Measurements from ENCODE around the gene HCFC1. TPM values are rescaled to one million over a fixed set of nuclear protein-coding genes. Genes with fewer than 3 reads are reported as not detected.

Gene HCFC1
- 76.6 TPM for polyA plus RNA-seq (2013, experiment 1 of 2)
- 74.0 TPM for polyA plus RNA-seq (2013, experiment 2 of 2)

DNA sequence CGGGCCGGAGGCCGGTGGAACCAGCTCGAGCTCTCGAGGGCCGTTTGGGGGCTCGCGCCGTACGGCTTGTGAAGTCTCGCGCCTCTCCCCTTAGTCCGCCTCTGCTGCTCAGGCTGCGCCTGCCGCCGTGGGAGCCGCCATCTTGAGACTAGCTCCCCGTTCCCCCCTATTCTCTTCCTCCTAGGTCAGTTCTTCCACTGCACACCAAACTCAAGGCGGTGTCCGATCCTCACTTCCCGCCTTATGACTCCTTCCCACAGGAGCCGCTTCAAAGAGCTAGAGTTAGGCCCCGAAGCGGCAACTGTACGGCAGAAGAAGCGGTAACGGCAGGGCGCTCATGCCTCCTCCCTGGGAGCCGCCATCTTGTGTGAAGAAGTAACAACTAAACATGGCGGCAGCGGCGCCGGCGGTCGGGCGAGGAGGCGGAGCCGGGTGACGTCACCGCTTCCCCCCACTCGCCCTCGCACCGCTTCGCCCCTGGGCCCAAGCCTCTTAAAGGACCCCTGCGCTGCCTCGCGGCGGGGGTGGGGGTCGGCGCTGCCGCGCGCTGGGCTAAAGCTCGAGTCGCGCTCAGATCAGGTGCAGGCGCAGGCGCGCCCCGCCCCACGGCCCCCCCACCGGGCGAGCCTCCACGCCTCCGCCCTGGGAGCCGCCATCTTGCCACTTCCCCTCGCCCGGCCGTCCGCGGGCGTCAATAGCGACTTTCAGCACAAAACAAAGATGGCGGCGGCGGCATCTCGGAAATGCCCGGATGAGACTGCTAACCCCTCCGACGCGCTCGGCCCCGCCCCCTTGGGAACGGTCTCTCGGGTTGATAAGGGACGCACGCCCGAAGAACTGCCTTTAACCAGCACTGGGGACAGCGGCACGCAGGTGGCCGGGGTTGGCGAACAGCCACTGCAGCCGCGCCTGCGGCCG is at the start of gene HCFC1:
TSS of gene HCFC1 (minus strand) at position 369 of the 918 bp plus-strand sequence. CDS start 978 bp downstream, outside the sequence.
- Histone ChIP-seq H2BK15ac (replicated peaks; ENCODE audit: low read depth) (no peak within 1 kb of the TSS), H2AK5ac (ENCODE audit: low read length) (peak within 1 kb of the TSS; percentile 74), H2BK5ac (ENCODE audit: low read length) (peak within 1 kb of the TSS; percentile 93), H4K5ac (ENCODE audit: low read length) (no peak within 1 kb of the TSS), H3K23ac (ENCODE audit: low read length) (peak within 1 kb of the TSS; percentile 80), H3K18ac (ENCODE audit: low read length) (peak within 1 kb of the TSS; percentile 99), H3K27ac (ENCODE audit: low read depth, low read length) (peak within 1 kb of the TSS; percentile 100), H3K79me2 (ENCODE audit: control insufficient read depth, insufficient read depth, low read length) (peaks cover 38% of the 10 kb centered on the region), H3K4me2 (ENCODE audit: low read length) (peak within 1 kb of the TSS; percentile 61), H4K8ac (ENCODE audit: low read depth, low read length) (peak within 1 kb of the TSS; percentile 57), H3K36me3 (ENCODE audit: control insufficient read depth, insufficient read depth, low read length) (no peaks in the 10 kb centered on the region), H3K79me1 (ENCODE audit: low read length) (no peaks in the 10 kb centered on the region), H3K4ac (ENCODE audit: low read depth, low read length) (peak within 1 kb of the TSS; percentile 98), H3K27me3 (ENCODE audit: insufficient read depth, low read length, poor library complexity) (no peaks in the 10 kb centered on the region), H3K56ac (ENCODE audit: low read length) (peak within 1 kb of the TSS; percentile 99), H3K4me3 (ENCODE audit: low read length) (peak within 1 kb of the TSS; percentile 95), H3K4me1 (ENCODE audit: control insufficient read depth, low read depth, low read length) (peaks cover 6% of the 10 kb centered on the region), H3K9ac (ENCODE audit: low read length) (peak within 1 kb of the TSS; percentile 99), H2BK120ac (ENCODE audit: low read depth, low read length) (peak within 1 kb of the TSS; percentile 82)
- no CpG with 5 or more reads among the region's 96 CpGs for WGBS (ENCODE audit: extremely low coverage, insufficient coverage, low lambda C conversion rate)
- peak; percentile 95 for DNase-seq

DNA sequence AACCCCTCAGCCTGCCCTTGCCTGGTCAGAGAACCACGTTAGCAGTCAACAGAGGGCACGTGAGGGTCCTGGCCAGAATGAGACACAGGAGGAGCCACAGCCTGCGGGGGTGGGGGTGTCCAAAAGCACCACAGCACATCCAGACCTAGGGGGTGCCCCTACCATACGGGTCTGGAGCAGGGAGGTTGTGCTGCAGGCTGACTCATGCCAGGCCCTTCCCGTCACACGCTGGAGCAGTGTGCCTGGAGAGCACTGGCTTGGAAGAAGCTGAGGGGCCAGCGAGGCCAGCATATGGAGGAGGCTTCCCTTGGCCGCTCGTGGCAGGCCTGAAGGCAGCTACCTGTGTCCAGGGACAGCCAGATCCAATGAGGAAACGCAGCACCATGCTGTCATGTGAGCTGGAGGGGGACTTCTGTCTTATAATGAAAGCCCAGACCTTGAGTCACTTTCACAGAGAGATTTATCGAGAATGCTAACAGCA is 49.6 kb upstream of the HCFC1 start:
- no CpG with 5 or more reads among the region's 11 CpGs for WGBS (ENCODE audit: extremely low coverage, insufficient coverage, low lambda C conversion rate)
- DNase-seq, result peak; percentile 73
- Histone ChIP-seq H2BK120ac (ENCODE audit: low read depth, low read length) (no peak overlapping the region), H3K23ac (ENCODE audit: low read length) (peak overlapping the region; percentile 66), H4K8ac (ENCODE audit: low read depth, low read length) (no peak overlapping the region), H4K5ac (ENCODE audit: low read length) (no peak overlapping the region), H3K56ac (ENCODE audit: low read length) (peak overlapping the region; percentile 49), H3K79me1 (ENCODE audit: low read length) (no peaks in the 10 kb centered on the region), H3K4me2 (ENCODE audit: low read length) (no peak overlapping the region), H3K27ac (ENCODE audit: low read depth, low read length) (peak overlapping the region; percentile 62), H3K79me2 (ENCODE audit: control insufficient read depth, insufficient read depth, low read length) (no peaks in the 10 kb centered on the region), H3K4ac (ENCODE audit: low read depth, low read length) (no peak overlapping the region), H3K9ac (ENCODE audit: low read length) (peak overlapping the region; percentile 24), H3K36me3 (ENCODE audit: control insufficient read depth, insufficient read depth, low read length) (no peaks in the 10 kb centered on the region), H3K4me3 (ENCODE audit: low read length) (no peak overlapping the region), H2AK5ac (ENCODE audit: low read length) (no peak overlapping the region), H2BK5ac (ENCODE audit: low read length) (no peak overlapping the region), H3K4me1 (ENCODE audit: control insufficient read depth, low read depth, low read length) (no peaks in the 10 kb centered on the region), H2BK15ac (replicated peaks; ENCODE audit: low read depth) (no peak overlapping the region), H3K27me3 (ENCODE audit: insufficient read depth, low read length, poor library complexity) (no peaks in the 10 kb centered on the region), H3K18ac (ENCODE audit: low read length) (no peak overlapping the region)

DNA sequence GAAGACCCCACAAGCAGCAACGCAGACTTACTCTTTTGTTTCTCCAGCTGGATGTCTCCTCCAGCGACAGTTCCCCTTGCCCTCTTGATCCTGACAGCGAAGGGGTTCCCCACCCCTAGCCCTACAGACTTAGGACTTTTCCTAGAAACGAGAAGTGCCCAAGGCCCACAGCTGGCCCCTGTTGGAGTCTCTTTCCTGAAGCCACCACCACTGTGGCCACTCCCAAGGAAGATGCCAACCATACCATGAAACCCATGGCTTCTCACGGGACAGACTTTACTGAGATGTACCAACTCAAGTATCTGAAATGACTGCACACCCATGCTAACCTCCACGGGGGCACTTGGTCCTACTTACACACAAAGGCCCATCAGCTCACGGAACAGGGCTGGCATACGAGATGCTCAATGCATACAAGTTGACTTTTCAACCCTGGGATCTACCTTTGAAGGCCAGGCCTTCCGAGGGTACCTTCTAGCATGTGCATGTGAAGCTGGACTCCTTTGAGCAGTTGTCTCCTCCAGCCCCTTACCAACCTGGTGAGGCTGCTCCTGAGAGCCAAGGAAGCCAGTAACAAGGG is 49.0 kb upstream of the HCFC1 start:
- Histone ChIP-seq H3K79me2 (ENCODE audit: control insufficient read depth, insufficient read depth, low read length) (no peaks in the 10 kb centered on the region), H3K23ac (ENCODE audit: low read length) (peak overlapping the region; percentile 66), H3K79me1 (ENCODE audit: low read length) (no peaks in the 10 kb centered on the region), H3K4me3 (ENCODE audit: low read length) (no peak overlapping the region), H3K27me3 (ENCODE audit: insufficient read depth, low read length, poor library complexity) (no peaks in the 10 kb centered on the region), H3K4ac (ENCODE audit: low read depth, low read length) (no peak overlapping the region), H3K4me1 (ENCODE audit: control insufficient read depth, low read depth, low read length) (no peaks in the 10 kb centered on the region), H4K5ac (ENCODE audit: low read length) (no peak overlapping the region), H2AK5ac (ENCODE audit: low read length) (no peak overlapping the region), H3K4me2 (ENCODE audit: low read length) (no peak overlapping the region), H3K27ac (ENCODE audit: low read depth, low read length) (peak overlapping the region; percentile 62), H2BK120ac (ENCODE audit: low read depth, low read length) (no peak overlapping the region), H3K18ac (ENCODE audit: low read length) (no peak overlapping the region), H3K36me3 (ENCODE audit: control insufficient read depth, insufficient read depth, low read length) (no peaks in the 10 kb centered on the region), H2BK5ac (ENCODE audit: low read length) (no peak overlapping the region), H3K56ac (ENCODE audit: low read length) (peak overlapping the region; percentile 89), H4K8ac (ENCODE audit: low read depth, low read length) (no peak overlapping the region), H2BK15ac (replicated peaks; ENCODE audit: low read depth) (no peak overlapping the region), H3K9ac (ENCODE audit: low read length) (peak overlapping the region; percentile 62)
- DNase-seq, result no peak
- no CpG with 5 or more reads among the region's 9 CpGs for WGBS (ENCODE audit: extremely low coverage, insufficient coverage, low lambda C conversion rate)

DNA sequence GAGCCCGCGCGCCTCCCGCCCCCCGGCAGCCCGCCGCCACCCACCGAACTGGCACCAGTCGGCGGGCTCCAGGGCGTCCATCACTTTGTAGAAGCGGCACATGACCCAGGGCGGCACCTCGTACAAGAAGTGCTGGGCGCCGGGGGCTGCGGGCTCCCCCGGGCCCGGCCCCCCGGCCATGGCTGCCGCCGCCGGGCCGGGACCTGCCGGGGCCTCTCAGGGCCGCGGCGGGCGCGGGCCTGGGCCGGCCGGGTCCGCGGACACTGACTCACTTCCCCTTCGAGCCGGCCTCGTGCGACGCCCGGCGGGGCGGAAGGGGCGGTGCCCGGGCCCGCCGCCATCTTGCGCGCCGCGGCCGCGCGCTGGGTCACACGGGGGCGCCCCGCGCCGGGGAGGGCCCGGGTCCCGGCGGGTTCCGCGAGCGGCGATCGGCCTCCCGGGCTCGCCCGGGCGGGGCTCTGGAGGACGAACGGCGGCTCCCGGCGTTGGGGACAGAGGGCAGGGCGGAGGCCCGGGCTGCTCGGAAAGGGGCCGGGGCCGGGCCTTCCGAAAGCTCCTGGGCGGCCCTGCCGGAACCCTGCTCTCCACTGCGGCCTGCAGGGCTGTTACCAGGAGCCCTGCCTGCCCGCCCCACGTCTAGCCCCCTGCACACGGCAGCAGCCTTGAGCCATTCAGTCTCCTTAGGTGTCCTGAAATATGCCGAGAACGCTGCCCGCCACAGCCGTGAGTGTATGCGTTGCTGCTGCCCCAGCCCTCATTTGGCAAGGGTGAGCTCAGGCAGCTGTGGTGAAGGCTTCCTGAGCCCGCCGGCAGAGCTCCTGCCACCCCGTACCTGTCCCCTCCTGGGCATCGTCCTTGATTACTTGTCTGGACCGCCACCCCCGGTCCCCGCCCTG is 48.3 kb upstream of the HCFC1 start, which contains the start of gene IRAK1:
TSS of gene IRAK1 (minus strand) at position 270 of the 896 bp plus-strand sequence. CDS start at position 180, 90 bp downstream.
- Histone ChIP-seq H3K18ac (ENCODE audit: low read length) (peak within 1 kb of the TSS; percentile 90), H3K4ac (ENCODE audit: low read depth, low read length) (peak within 1 kb of the TSS; percentile 99), H2BK120ac (ENCODE audit: low read depth, low read length) (no peak within 1 kb of the TSS), H2BK5ac (ENCODE audit: low read length) (no peak within 1 kb of the TSS), H4K8ac (ENCODE audit: low read depth, low read length) (peak within 1 kb of the TSS; percentile 87), H4K5ac (ENCODE audit: low read length) (no peak within 1 kb of the TSS), H3K4me2 (ENCODE audit: low read length) (peak within 1 kb of the TSS; percentile 40), H3K79me1 (ENCODE audit: low read length) (no peaks in the 10 kb centered on the region), H3K4me3 (ENCODE audit: low read length) (no peak within 1 kb of the TSS), H3K4me1 (ENCODE audit: control insufficient read depth, low read depth, low read length) (no peaks in the 10 kb centered on the region), H2AK5ac (ENCODE audit: low read length) (peak within 1 kb of the TSS; percentile 30), H3K56ac (ENCODE audit: low read length) (peak within 1 kb of the TSS; percentile 92), H3K79me2 (ENCODE audit: control insufficient read depth, insufficient read depth, low read length) (no peaks in the 10 kb centered on the region), H3K27ac (ENCODE audit: low read depth, low read length) (peak within 1 kb of the TSS; percentile 62), H3K9ac (ENCODE audit: low read length) (peak within 1 kb of the TSS; percentile 75), H2BK15ac (replicated peaks; ENCODE audit: low read depth) (no peak within 1 kb of the TSS), H3K23ac (ENCODE audit: low read length) (peak within 1 kb of the TSS; percentile 80), H3K36me3 (ENCODE audit: control insufficient read depth, insufficient read depth, low read length) (no peaks in the 10 kb centered on the region), H3K27me3 (ENCODE audit: insufficient read depth, low read length, poor library complexity) (no peaks in the 10 kb centered on the region)
- no CpG with 5 or more reads among the region's 99 CpGs for WGBS (ENCODE audit: extremely low coverage, insufficient coverage, low lambda C conversion rate)
- DNase-seq, result peak; percentile 45

DNA sequence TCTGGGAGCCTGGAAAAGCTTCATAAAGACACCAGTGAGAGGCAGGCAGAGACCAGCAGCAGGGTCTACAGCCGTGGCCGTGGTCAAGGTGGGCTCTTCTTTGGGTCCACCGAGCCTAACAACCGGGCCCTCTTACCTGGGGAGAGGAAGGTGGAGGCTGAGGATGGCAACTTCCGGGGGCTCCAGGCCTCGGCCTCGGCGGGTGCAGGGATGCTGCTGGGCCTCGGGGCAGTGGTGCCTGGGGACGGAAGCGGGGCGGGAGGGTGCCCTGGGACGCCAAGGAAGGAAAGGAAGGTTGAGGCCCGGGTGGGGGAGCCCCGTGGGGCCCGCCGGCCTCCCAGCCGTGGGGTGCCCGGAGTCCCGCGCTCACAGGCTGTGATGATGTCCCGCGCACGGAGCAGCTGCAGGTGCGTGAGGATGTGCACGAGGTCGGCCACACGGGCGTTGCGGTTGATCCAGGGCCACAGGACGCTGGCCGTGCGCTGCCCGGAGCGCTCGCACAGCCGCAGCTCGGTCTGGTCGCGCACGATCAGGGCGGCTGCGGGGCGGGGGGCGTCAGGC is 47.5 kb upstream of the HCFC1 start:
- Histone ChIP-seq H3K56ac (ENCODE audit: low read length) (peak overlapping the region; percentile 92), H3K79me2 (ENCODE audit: control insufficient read depth, insufficient read depth, low read length) (no peaks in the 10 kb centered on the region), H3K27ac (ENCODE audit: low read depth, low read length) (peak overlapping the region; percentile 44), H3K18ac (ENCODE audit: low read length) (peak overlapping the region; percentile 90), H2BK120ac (ENCODE audit: low read depth, low read length) (no peak overlapping the region), H3K4ac (ENCODE audit: low read depth, low read length) (peak overlapping the region; percentile 99), H3K79me1 (ENCODE audit: low read length) (no peaks in the 10 kb centered on the region), H3K27me3 (ENCODE audit: insufficient read depth, low read length, poor library complexity) (no peaks in the 10 kb centered on the region), H2BK5ac (ENCODE audit: low read length) (no peak overlapping the region), H3K23ac (ENCODE audit: low read length) (peak overlapping the region; percentile 80), H3K4me3 (ENCODE audit: low read length) (no peak overlapping the region), H3K4me1 (ENCODE audit: control insufficient read depth, low read depth, low read length) (no peaks in the 10 kb centered on the region), H2BK15ac (replicated peaks; ENCODE audit: low read depth) (no peak overlapping the region), H3K4me2 (ENCODE audit: low read length) (peak overlapping the region; percentile 40), H3K9ac (ENCODE audit: low read length) (peak overlapping the region; percentile 75), H2AK5ac (ENCODE audit: low read length) (peak overlapping the region; percentile 30), H4K5ac (ENCODE audit: low read length) (no peak overlapping the region), H3K36me3 (ENCODE audit: control insufficient read depth, insufficient read depth, low read length) (no peaks in the 10 kb centered on the region), H4K8ac (ENCODE audit: low read depth, low read length) (no peak overlapping the region)
- DNase-seq, result no peak
- WGBS (ENCODE audit: extremely low coverage, insufficient coverage, low lambda C conversion rate), result no CpG with 5 or more reads among the region's 45 CpGs
